WTC11 (cell line): ENCODE results near the gene WDR55. TPM values are rescaled to one million over a fixed set of nuclear protein-coding genes. Genes with fewer than 3 reads are reported as not detected.
A peak's percentile ranks its signal among the peaks of the same experiment; 100 is the strongest.

Experiments
- ATAC-seq: fragments of 200-7000 bp; cut with Tn5 transposase; 2 replicates; pipeline ENCODE4 v1.10.0; 2021; ENCODE audit warnings: mild to moderate bottlenecking, moderate library complexity
- CTCF ChIA-PET: fragments of 300-600 bp; sonication (Branson Sonifier 250); formaldehyde crosslinking; loops from one replicate; lab custom pipeline; 2021; ENCODE audit warnings: antibody characterized with exemption; lab: Charles Lee
- POLR2A ChIA-PET: fragments of 350-600 bp; sonication (Branson Sonifier 250); formaldehyde crosslinking; loops from one replicate; lab custom pipeline; 2021; ENCODE audit warnings: antibody characterized with exemption; lab: Charles Lee
- DNase-seq: peaks from one replicate; pipeline ENCODE4 v3.0.0; 2021; ENCODE audit warnings: low spot score
- H3K27ac Mint-ChIP-seq: 2 replicates; pipeline ENCODE4 v1.8.0; 2021; ENCODE audit warnings: mixed read lengths
- H3K27me3 Mint-ChIP-seq: 2 replicates; pipeline ENCODE4 v1.8.0; 2021; ENCODE audit warnings: low read depth, mild to moderate bottlenecking, moderate library complexity, mixed read lengths
- H3K36me3 Mint-ChIP-seq: 2 replicates; pipeline ENCODE4 v1.8.0; 2021; ENCODE audit warnings: mixed read lengths
- H3K4me1 Mint-ChIP-seq: 2 replicates; pipeline ENCODE4 v1.8.0; 2022; ENCODE audit warnings: mixed read lengths
- H3K4me3 Mint-ChIP-seq: 2 replicates; pipeline ENCODE4 v1.8.0; 2021; ENCODE audit warnings: mild to moderate bottlenecking, moderate library complexity, mixed read lengths
- H3K9me3 Mint-ChIP-seq: 2 replicates; pipeline ENCODE4 v1.8.0; 2021; ENCODE audit warnings: mixed read lengths
- ATF1 ChIP-seq: sonication (generic); formaldehyde crosslinking; IDR thresholded peaks from 2 replicates; pipeline ENCODE4 v1.8.1; 2023; ENCODE audit warnings: mild to moderate bottlenecking, moderate library complexity, missing genetic modification reagents
- ATF3 ChIP-seq: sonication (generic); formaldehyde crosslinking; conservative IDR thresholded peaks from 2 replicates; pipeline ENCODE4 v1.8.1; 2022; ENCODE audit warnings: mild to moderate bottlenecking, missing genetic modification reagents
- ATF6 ChIP-seq: sonication (generic); formaldehyde crosslinking; IDR thresholded peaks from 2 replicates; pipeline ENCODE4 v1.8.1; 2023; ENCODE audit warnings: mild to moderate bottlenecking, missing genetic modification reagents
- CREB1 ChIP-seq: sonication (generic); formaldehyde crosslinking; IDR thresholded peaks from 2 replicates; pipeline ENCODE4 v1.8.0; 2023; ENCODE audit warnings: mild to moderate bottlenecking, missing genetic modification reagents
- ESRRA ChIP-seq: sonication (generic); formaldehyde crosslinking; IDR thresholded peaks from 2 replicates; pipeline ENCODE4 v1.8.1; 2022; ENCODE audit warnings: mild to moderate bottlenecking, missing genetic modification reagents, borderline replicate concordance
- FOXK1 ChIP-seq: sonication (generic); formaldehyde crosslinking; IDR thresholded peaks from 2 replicates; pipeline ENCODE4 v1.8.0; 2022; ENCODE audit warnings: mild to moderate bottlenecking, moderate library complexity, missing genetic modification reagents
- NFE2L1 ChIP-seq: sonication (generic); formaldehyde crosslinking; IDR thresholded peaks from 2 replicates; pipeline ENCODE4 v1.8.1; 2023; ENCODE audit warnings: missing genetic modification reagents
- NR1H2 ChIP-seq: sonication (generic); formaldehyde crosslinking; IDR thresholded peaks from 2 replicates; pipeline ENCODE4 v1.9.0; 2021; ENCODE audit warnings: mild to moderate bottlenecking, moderate library complexity, missing genetic modification reagents
- NR2C2 ChIP-seq: sonication (generic); formaldehyde crosslinking; IDR thresholded peaks from 2 replicates; pipeline ENCODE4 v1.8.0; 2022; ENCODE audit warnings: mild to moderate bottlenecking, missing genetic modification reagents
- ZBTB21 ChIP-seq: sonication (generic); formaldehyde crosslinking; IDR thresholded peaks from 2 replicates; pipeline ENCODE4 v1.8.1; 2023; ENCODE audit warnings: mild to moderate bottlenecking, missing genetic modification reagents, borderline replicate concordance
- ZMAT4 ChIP-seq: fragments of 250-450 bp; sonication (Bioruptor Pico); IDR thresholded peaks from 2 replicates; pipeline ENCODE4 v1.9.0; 2021; ENCODE audit warnings: mild to moderate bottlenecking
- ZNF138 ChIP-seq: sonication (generic); formaldehyde crosslinking; conservative IDR thresholded peaks from 2 replicates; pipeline ENCODE4 v1.8.1; 2022; ENCODE audit warnings: mild to moderate bottlenecking, moderate library complexity, missing genetic modification reagents
- ZNF263 ChIP-seq: sonication (generic); formaldehyde crosslinking; IDR thresholded peaks from 2 replicates; pipeline ENCODE4 v1.8.1; 2022; ENCODE audit warnings: low read depth, mild to moderate bottlenecking, moderate library complexity, missing genetic modification reagents
- ZNF396 ChIP-seq: fragments of 250-450 bp; sonication (Bioruptor Pico); IDR thresholded peaks from 2 replicates; pipeline ENCODE4 v1.8.0; 2021; ENCODE audit warnings: mild to moderate bottlenecking, moderate library complexity, borderline replicate concordance
- ZNF423 ChIP-seq: fragments of 250-450 bp; sonication (Bioruptor Pico); IDR thresholded peaks from 2 replicates; pipeline ENCODE4 v2.1.2; 2022; ENCODE audit warnings: mild to moderate bottlenecking, moderate library complexity
- total RNA-seq: library from RNA; stranded (reverse); gene quantifications from 3 replicates; pipeline ENCODE4 v1.2.3, GENCODE V29; 2021
- TF ChIP-seq, protein P1 (sequence below): sonication (generic); formaldehyde crosslinking; IDR thresholded peaks from 2 replicates; pipeline ENCODE4 v1.8.1; 2022; ENCODE audit warnings: missing genetic modification reagents, borderline replicate concordance
- TF ChIP-seq, protein P2 (sequence below): sonication (generic); formaldehyde crosslinking; IDR thresholded peaks from 2 replicates; pipeline ENCODE4 v1.8.1; 2022; ENCODE audit warnings: mild to moderate bottlenecking, moderate library complexity, missing genetic modification reagents
- TF ChIP-seq, protein P3 (sequence below): fragments of 250-450 bp; sonication (Bioruptor Pico); conservative IDR thresholded peaks from 2 replicates; pipeline ENCODE4 v1.9.0; 2021; ENCODE audit warnings: mild to moderate bottlenecking
- TF ChIP-seq, protein P4 (sequence below): fragments of 200-600 bp; IDR thresholded peaks from 2 replicates; pipeline ENCODE4 v1.8.0; 2022; ENCODE audit warnings: antibody characterized with exemption

Gene WDR55
- total RNA-seq, 1 experiment from 2014 or later = 25.3 TPM

DNA sequence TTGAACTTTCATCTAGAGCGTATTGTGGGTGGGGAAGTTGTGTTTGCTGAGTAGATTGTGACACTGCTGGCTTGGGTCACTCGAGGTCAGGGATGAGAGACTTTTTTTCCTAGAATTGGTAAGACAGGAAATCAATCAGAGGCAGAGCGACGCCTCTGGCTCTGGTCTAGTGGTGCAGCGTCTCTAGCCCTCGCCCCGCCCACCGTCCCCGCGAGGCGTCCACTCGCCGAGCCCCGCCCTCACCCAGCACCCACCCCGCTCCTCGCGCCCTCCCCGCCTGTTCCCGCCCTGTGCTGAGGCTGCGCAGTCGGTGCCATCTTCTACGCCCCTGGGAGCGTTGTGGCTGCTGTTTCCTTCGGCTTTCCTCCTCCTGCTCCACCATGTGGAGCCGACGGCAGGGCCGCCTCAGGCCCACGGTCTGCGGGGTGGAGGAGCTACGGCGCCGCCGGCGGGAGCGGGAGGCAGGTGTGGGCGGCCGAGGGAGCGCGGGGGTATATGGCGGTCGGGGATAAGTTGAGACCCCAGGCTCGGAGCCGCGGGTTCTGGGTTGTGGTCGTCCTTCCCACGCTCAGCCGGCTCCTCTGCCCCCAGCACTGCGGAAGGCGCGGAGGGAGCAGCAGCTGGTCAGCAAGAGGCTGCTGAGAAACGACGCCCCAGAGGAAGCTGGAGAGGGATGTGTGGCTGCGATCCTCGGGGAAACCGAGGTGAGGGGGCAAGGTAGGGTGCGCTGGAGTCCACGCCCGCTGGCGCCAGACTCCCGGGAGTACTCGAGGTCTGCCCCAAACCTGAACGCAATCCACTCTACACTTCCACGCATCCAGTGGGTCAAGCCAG is 25.3 kb upstream of the WDR55 start, which contains the start of gene TMCO6 (continued):
- TF ChIP-seq NR2C2 (CRISPR knock-in tag) (no peak), FOXK1 (CRISPR knock-in tag) (peak; percentile 77), NFE2L1 (CRISPR knock-in tag) (0 out of 2 replicates have a peak, but pooled peaks have one; percentile 16), CREB1 (CRISPR knock-in tag) (peak; percentile 75; the same call in 1 of the 2 replicates), ATF3 (CRISPR knock-in tag) (no peak)
- TF ChIP-seq, protein P1, sequence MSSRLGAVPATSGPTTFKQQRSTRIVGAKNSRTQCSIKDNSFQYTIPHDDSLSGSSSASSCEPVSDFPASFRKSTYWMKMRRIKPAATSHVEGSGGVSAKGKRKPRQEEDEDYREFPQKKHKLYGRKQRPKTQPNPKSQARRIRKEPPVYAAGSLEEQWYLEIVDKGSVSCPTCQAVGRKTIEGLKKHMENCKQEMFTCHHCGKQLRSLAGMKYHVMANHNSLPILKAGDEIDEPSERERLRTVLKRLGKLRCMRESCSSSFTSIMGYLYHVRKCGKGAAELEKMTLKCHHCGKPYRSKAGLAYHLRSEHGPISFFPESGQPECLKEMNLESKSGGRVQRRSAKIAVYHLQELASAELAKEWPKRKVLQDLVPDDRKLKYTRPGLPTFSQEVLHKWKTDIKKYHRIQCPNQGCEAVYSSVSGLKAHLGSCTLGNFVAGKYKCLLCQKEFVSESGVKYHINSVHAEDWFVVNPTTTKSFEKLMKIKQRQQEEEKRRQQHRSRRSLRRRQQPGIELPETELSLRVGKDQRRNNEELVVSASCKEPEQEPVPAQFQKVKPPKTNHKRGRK (CRISPR knock-in tag) = no peak
- TF ChIP-seq, protein P2, sequence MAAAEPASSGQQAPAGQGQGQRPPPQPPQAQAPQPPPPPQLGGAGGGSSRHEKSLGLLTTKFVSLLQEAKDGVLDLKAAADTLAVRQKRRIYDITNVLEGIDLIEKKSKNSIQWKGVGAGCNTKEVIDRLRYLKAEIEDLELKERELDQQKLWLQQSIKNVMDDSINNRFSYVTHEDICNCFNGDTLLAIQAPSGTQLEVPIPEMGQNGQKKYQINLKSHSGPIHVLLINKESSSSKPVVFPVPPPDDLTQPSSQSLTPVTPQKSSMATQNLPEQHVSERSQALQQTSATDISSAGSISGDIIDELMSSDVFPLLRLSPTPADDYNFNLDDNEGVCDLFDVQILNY (CRISPR knock-in tag) = peak; percentile 95
- TF ChIP-seq, all 79 proteins: peak for 19

- H3K27ac Mint-ChIP-seq = no peak overlapping the region
- ATAC-seq = no peak
- peaks cover 6% of the 10 kb centered on the region for H3K9me3 Mint-ChIP-seq
- DNase-seq = no peak
- H3K4me3 Mint-ChIP-seq = no peak overlapping the region
- H3K36me3 Mint-ChIP-seq = peaks cover 35% of the 10 kb centered on the region
- POLR2A ChIA-PET = interaction anchor here (1.6 kb wide), 1 partner anchor 94 kb away, joined by 3 read pairs; the partner anchor contains the start of gene EIF4EBP3
- 0 out of 2 replicates have a peak, but pooled peaks cover 2% of the 10 kb centered on the region for H3K27me3 Mint-ChIP-seq
- peaks cover 20% of the 10 kb centered on the region for H3K4me1 Mint-ChIP-seq
- no peak for TF ChIP-seq ZNF263 (CRISPR knock-in tag)
- no peak for TF ChIP-seq ZBTB21 (CRISPR knock-in tag)
- TF ChIP-seq, protein P2 (CRISPR knock-in tag) = no peak
- no peak for TF ChIP-seq ESRRA (CRISPR knock-in tag)
- TF ChIP-seq, protein P3, sequence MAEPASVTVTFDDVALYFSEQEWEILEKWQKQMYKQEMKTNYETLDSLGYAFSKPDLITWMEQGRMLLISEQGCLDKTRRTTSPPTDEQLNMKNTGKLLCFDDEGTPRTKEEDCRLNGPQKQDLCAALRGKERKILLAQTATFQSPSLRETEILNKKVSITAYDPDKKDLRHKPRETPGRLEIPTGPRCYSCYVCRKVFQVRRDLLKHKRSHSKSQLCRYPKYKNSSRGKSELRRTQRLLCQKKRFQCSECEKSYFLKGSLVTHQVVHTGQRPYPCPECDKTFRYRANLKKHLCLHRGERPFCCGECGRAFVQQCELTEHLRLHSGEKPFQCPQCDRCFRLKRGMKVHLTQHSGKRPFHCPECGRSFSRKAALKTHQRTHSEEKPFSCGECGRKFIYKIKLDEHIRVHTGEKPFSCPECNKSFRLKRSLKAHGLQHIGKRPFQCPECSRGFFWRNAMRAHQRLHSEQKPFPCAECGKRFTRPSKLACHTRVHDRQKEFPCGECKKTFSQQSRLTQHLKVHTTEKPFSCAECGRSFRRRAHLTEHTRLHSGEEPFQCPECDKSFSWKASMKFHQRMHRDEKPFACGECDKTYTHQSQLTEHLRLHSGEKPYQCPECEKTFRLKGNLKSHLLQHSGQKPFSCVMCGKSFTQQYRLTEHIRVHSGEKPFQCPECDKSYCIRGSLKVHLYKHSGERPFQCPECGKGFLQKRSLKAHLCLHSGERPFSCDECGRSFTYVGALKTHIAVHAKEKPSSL (CRISPR knock-in tag) = no peak
- no peak for TF ChIP-seq ZNF423
- TF ChIP-seq ZNF138 (CRISPR knock-in tag) = no peak
- no peak for TF ChIP-seq ATF1 (CRISPR knock-in tag)
- TF ChIP-seq, protein P4, sequence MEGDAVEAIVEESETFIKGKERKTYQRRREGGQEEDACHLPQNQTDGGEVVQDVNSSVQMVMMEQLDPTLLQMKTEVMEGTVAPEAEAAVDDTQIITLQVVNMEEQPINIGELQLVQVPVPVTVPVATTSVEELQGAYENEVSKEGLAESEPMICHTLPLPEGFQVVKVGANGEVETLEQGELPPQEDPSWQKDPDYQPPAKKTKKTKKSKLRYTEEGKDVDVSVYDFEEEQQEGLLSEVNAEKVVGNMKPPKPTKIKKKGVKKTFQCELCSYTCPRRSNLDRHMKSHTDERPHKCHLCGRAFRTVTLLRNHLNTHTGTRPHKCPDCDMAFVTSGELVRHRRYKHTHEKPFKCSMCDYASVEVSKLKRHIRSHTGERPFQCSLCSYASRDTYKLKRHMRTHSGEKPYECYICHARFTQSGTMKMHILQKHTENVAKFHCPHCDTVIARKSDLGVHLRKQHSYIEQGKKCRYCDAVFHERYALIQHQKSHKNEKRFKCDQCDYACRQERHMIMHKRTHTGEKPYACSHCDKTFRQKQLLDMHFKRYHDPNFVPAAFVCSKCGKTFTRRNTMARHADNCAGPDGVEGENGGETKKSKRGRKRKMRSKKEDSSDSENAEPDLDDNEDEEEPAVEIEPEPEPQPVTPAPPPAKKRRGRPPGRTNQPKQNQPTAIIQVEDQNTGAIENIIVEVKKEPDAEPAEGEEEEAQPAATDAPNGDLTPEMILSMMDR = no peak
- no peak for TF ChIP-seq ZMAT4 (CRISPR knock-in tag)
- TF ChIP-seq, protein P1 (CRISPR knock-in tag) = no peak
- TF ChIP-seq ZNF396 (CRISPR knock-in tag) = no peak
- no peak for TF ChIP-seq ATF6 (CRISPR knock-in tag)
- TF ChIP-seq NR1H2 = no peak
- TF ChIP-seq, all 79 proteins: peak for 0
- CTCF ChIA-PET = interaction anchor here (1.0 kb wide), 1 partner anchor 279 kb away, joined by 3 read pairs; no protein-coding TSS in a partner anchor
Observed at GRCh38 chr5:140641716-140642115, 23.0 kb upstream of the WDR55 start.
